ENCODE data around the gene RHEX. TPM values are rescaled to one million over a fixed set of nuclear protein-coding genes. Genes with fewer than 3 reads are reported as not detected.

RHEX gene
- total RNA-seq, 1 experiment from 2014 or later: not detected

DNA sequence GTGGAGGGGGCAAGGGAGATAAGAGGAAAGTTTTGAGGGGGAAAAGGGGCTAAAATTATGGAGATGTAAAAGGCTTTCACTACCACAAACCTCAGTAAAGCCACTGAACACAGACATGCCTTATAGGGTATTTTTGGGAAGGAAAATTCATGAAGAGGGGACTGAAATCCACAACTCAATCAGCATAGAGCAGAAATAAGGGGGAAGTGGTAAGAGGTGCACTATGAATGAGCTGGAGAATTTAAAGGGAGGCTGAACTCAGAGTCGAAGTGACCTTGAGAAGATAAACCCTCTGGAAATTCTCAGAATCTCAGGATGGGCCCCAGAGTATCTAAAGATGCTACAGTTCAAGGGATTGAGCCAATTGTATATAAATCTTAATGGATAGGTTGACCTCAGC, 15.3 kb downstream of the RHEX start:
- no peaks in the 10 kb centered on the region for H3K9me2 ChIP-seq (replicated peaks; ENCODE audit: insufficient read depth, low read length)
- no peaks in the 10 kb centered on the region for H3K4me1 ChIP-seq (ENCODE audit: low read length)
- no peaks in the 10 kb centered on the region for H3K79me2 ChIP-seq (ENCODE audit: low read length)
- DNase-seq: no peak
- no peaks in the 10 kb centered on the region for H4K20me1 ChIP-seq (ENCODE audit: insufficient read depth, low read depth, low read length)
- no peak overlapping the region for H2AFZ ChIP-seq (ENCODE audit: low read length)
- H3K4me3 ChIP-seq (ENCODE audit: low read length): no peak overlapping the region
- no peak overlapping the region for H3K27ac ChIP-seq (ENCODE audit: low read length)
- H3K9ac ChIP-seq (ENCODE audit: low read length): no peak overlapping the region
- no peaks in the 10 kb centered on the region for H3K36me3 ChIP-seq (ENCODE audit: insufficient read depth, low read length)
- H3K9me3 ChIP-seq (ENCODE audit: low read length): no peaks in the 10 kb centered on the region
- no peak overlapping the region for H3K4me2 ChIP-seq (ENCODE audit: low read depth, low read length, poor library complexity, severe bottlenecking)
- H3K27me3 ChIP-seq (ENCODE audit: low read length): no peaks in the 10 kb centered on the region

DNA sequence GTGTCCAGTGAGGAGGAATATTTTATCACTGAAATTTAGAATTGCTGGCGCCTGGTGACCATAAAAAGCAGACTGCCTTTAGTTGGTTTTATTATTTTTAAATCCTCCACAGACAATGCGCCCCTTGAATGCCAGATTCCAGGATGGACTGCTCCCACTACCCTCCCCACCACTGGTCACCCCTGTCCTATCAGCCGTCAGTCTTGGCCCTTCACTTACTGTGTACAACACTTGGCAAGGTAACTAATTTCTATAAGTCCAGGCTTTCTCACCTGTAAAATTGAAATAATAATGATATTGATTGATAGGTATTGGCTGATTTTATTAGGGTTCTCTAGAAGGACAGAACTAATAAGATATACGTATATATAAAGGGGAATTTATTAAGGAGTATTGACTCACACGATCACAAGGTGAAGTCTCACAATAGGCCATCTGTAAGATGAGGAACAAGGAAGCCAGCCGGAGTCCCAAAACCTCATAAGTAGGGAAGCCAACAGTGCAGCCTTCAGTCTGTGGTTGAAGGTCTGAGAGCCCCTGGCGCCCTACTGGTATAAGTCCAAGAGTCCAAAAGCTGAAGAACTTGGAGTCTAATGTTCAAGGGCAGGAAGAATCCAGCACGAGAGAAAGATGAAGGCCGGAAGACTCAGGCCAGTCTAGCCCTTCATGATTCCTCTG, 17.8 kb downstream of the RHEX start:
- Histone ChIP-seq H3K9me2 (replicated peaks; ENCODE audit: insufficient read depth, low read length) (no peaks in the 10 kb centered on the region), H3K27me3 (ENCODE audit: low read length) (no peaks in the 10 kb centered on the region), H3K4me3 (ENCODE audit: low read length) (no peak overlapping the region), H2AFZ (ENCODE audit: low read length) (no peak overlapping the region), H3K4me2 (ENCODE audit: low read depth, low read length, poor library complexity, severe bottlenecking) (no peak overlapping the region), H4K20me1 (ENCODE audit: insufficient read depth, low read depth, low read length) (no peaks in the 10 kb centered on the region), H3K27ac (ENCODE audit: low read length) (no peak overlapping the region), H3K9me3 (ENCODE audit: low read length) (no peaks in the 10 kb centered on the region), H3K9ac (ENCODE audit: low read length) (no peak overlapping the region), H3K36me3 (ENCODE audit: insufficient read depth, low read length) (no peaks in the 10 kb centered on the region), H3K4me1 (ENCODE audit: low read length) (no peaks in the 10 kb centered on the region), H3K79me2 (ENCODE audit: low read length) (no peaks in the 10 kb centered on the region)
- no peak for DNase-seq

- Histone ChIP-seq H3K79me2 (ENCODE audit: low read length) (no peaks in the 10 kb centered on the region), H3K9me2 (replicated peaks; ENCODE audit: insufficient read depth, low read length) (no peaks in the 10 kb centered on the region), H3K4me2 (ENCODE audit: low read depth, low read length, poor library complexity, severe bottlenecking) (no peak overlapping the region), H3K4me1 (ENCODE audit: low read length) (no peaks in the 10 kb centered on the region), H3K27me3 (ENCODE audit: low read length) (no peaks in the 10 kb centered on the region), H3K9ac (ENCODE audit: low read length) (no peak overlapping the region), H3K9me3 (ENCODE audit: low read length) (no peaks in the 10 kb centered on the region), H4K20me1 (ENCODE audit: insufficient read depth, low read depth, low read length) (no peaks in the 10 kb centered on the region), H3K4me3 (ENCODE audit: low read length) (no peak overlapping the region), H3K36me3 (ENCODE audit: insufficient read depth, low read length) (no peaks in the 10 kb centered on the region), H2AFZ (ENCODE audit: low read length) (no peak overlapping the region), H3K27ac (ENCODE audit: low read length) (no peak overlapping the region)
- DNase-seq: no peak
Measured at GRCh38 chr1:206074839-206075238, 21.9 kb downstream of the RHEX start.

DNA sequence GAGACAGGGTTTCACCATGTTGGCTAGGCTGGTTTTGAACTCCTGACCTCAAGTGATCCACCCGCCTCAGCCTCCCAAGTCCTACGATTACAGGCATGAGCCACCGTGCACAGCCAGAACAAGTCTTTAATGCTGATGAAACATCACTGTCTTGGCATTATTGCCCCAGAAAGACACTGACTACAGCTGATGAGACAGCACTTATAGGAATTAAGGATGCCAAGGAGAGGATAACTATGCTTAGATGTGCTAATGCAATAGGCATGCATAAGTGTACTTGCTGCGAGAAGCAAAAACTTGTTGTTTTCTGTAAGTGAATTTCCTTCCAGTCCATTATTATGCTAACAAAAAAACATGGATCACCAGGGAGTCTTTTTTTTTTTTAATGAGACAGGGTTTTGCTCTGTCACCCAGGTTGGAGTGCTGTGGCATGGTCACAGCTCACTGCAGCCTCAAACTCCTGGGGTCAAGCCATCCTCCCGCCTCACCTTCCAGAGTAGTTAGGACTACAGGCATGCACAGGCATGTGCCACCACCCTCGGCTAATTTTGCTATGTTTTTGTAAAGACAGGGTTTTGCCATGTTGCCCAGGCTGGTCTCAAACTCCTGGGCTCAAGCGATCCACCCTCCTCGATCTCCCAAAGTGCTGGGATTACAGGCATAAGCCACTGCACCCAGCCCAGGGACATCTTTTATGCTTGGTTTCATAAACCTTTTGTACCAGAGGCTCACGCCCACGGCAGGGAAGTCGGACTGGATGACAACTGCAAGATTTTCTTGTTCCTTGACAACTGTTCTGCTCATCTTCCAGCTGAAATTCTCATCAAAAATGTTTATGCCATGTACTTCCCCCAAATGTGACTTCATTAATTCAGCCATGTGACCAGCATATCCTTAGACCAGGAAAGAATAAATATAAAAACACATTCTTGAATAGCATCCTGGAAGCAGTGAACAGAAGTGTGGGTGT, 23.1 kb downstream of the RHEX start:
- Histone ChIP-seq H3K9ac (ENCODE audit: low read length) (no peak overlapping the region), H3K27ac (ENCODE audit: low read length) (no peak overlapping the region), H3K4me3 (ENCODE audit: low read length) (no peak overlapping the region), H3K79me2 (ENCODE audit: low read length) (no peaks in the 10 kb centered on the region), H3K9me2 (replicated peaks; ENCODE audit: insufficient read depth, low read length) (no peaks in the 10 kb centered on the region), H3K9me3 (ENCODE audit: low read length) (no peaks in the 10 kb centered on the region), H2AFZ (ENCODE audit: low read length) (no peak overlapping the region), H3K27me3 (ENCODE audit: low read length) (no peaks in the 10 kb centered on the region), H3K4me1 (ENCODE audit: low read length) (no peaks in the 10 kb centered on the region), H3K36me3 (ENCODE audit: insufficient read depth, low read length) (no peaks in the 10 kb centered on the region), H3K4me2 (ENCODE audit: low read depth, low read length, poor library complexity, severe bottlenecking) (no peak overlapping the region), H4K20me1 (ENCODE audit: insufficient read depth, low read depth, low read length) (no peaks in the 10 kb centered on the region)
- no peak for DNase-seq

DNA sequence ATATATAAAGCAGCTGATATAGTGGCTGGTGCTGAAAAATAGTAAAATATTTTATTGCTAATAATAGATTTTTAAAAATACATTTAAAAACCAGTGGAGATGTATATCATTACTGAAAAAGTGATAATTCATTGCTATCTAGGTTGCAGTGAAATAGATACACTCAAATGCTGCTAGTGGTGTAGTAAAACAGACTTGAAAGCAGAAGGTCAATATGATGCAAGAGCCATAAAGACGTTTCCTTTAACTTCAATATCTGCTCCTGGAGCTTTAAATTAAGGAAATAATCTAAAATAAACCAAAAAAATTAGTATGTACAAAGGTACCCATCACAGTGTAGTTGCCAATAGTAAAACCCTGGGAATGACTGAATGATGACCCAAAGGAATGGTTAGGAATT, 26.2 kb downstream of the RHEX start:
- H3K79me2 ChIP-seq (ENCODE audit: low read length): no peaks in the 10 kb centered on the region
- H3K9me2 ChIP-seq (replicated peaks; ENCODE audit: insufficient read depth, low read length): no peaks in the 10 kb centered on the region
- no peak overlapping the region for H3K9ac ChIP-seq (ENCODE audit: low read length)
- H3K27ac ChIP-seq (ENCODE audit: low read length): no peak overlapping the region
- no peaks in the 10 kb centered on the region for H3K36me3 ChIP-seq (ENCODE audit: insufficient read depth, low read length)
- H3K4me1 ChIP-seq (ENCODE audit: low read length): no peaks in the 10 kb centered on the region
- H3K4me2 ChIP-seq (ENCODE audit: low read depth, low read length, poor library complexity, severe bottlenecking): no peak overlapping the region
- no peaks in the 10 kb centered on the region for H4K20me1 ChIP-seq (ENCODE audit: insufficient read depth, low read depth, low read length)
- H2AFZ ChIP-seq (ENCODE audit: low read length): no peak overlapping the region
- H3K9me3 ChIP-seq (ENCODE audit: low read length): no peaks in the 10 kb centered on the region
- no peak for DNase-seq
- H3K4me3 ChIP-seq (ENCODE audit: low read length): no peak overlapping the region
- no peaks in the 10 kb centered on the region for H3K27me3 ChIP-seq (ENCODE audit: low read length)

- no peaks in the 10 kb centered on the region for H3K9me2 ChIP-seq (replicated peaks; ENCODE audit: insufficient read depth, low read length)
- no peak overlapping the region for H3K4me3 ChIP-seq (ENCODE audit: low read length)
- no peak overlapping the region for H3K9ac ChIP-seq (ENCODE audit: low read length)
- no peaks in the 10 kb centered on the region for H3K4me1 ChIP-seq (ENCODE audit: low read length)
- no peaks in the 10 kb centered on the region for H4K20me1 ChIP-seq (ENCODE audit: insufficient read depth, low read depth, low read length)
- no peaks in the 10 kb centered on the region for H3K27me3 ChIP-seq (ENCODE audit: low read length)
- DNase-seq: no peak
- H3K79me2 ChIP-seq (ENCODE audit: low read length): no peaks in the 10 kb centered on the region
- H2AFZ ChIP-seq (ENCODE audit: low read length): no peak overlapping the region
- no peak overlapping the region for H3K4me2 ChIP-seq (ENCODE audit: low read depth, low read length, poor library complexity, severe bottlenecking)
- H3K36me3 ChIP-seq (ENCODE audit: insufficient read depth, low read length): no peaks in the 10 kb centered on the region
- H3K9me3 ChIP-seq (ENCODE audit: low read length): no peaks in the 10 kb centered on the region
- H3K27ac ChIP-seq (ENCODE audit: low read length): no peak overlapping the region
Measured at GRCh38 chr1:206080026-206080820, 27.2 kb downstream of the RHEX start.

GRCh38 chr1:206081856-206082255, 28.9 kb downstream of the RHEX start:
- Histone ChIP-seq H3K79me2 (ENCODE audit: low read length) (no peaks in the 10 kb centered on the region), H3K4me2 (ENCODE audit: low read depth, low read length, poor library complexity, severe bottlenecking) (no peak overlapping the region), H3K9ac (ENCODE audit: low read length) (no peak overlapping the region), H3K4me3 (ENCODE audit: low read length) (no peak overlapping the region), H3K27me3 (ENCODE audit: low read length) (no peaks in the 10 kb centered on the region), H3K27ac (ENCODE audit: low read length) (no peak overlapping the region), H3K4me1 (ENCODE audit: low read length) (no peaks in the 10 kb centered on the region), H3K9me3 (ENCODE audit: low read length) (no peaks in the 10 kb centered on the region), H4K20me1 (ENCODE audit: insufficient read depth, low read depth, low read length) (no peaks in the 10 kb centered on the region), H2AFZ (ENCODE audit: low read length) (no peak overlapping the region), H3K36me3 (ENCODE audit: insufficient read depth, low read length) (no peaks in the 10 kb centered on the region), H3K9me2 (replicated peaks; ENCODE audit: insufficient read depth, low read length) (no peaks in the 10 kb centered on the region)
- no peak for DNase-seq

All from Karpas-422 (cell line).